HG03064 (cell line): ENCODE results near the gene ARF3.
"Not testable (repeated sequence)": the region's sequence is repeated elsewhere in the genome, so short reads cannot be mapped to it uniquely, and the experiment has no call there.

Source experiments
- ATAC-seq: cut with Tn5 transposase; IDR thresholded peaks from one replicate; pipeline ENCODE4 v1.9.1; 2021; ENCODE audit warnings: low read depth; ENCODE audit not compliant: unreplicated experiment

The ARF3 gene

GRCh38 chr12:48933664-48934311, 23.5 kb downstream of the ARF3 start:
- no peak for ATAC-seq

GRCh38 chr12:48932878-48933277, 24.4 kb downstream of the ARF3 start:
- ATAC-seq = no peak

GRCh38 chr12:48930475-48930874, 26.8 kb downstream of the ARF3 start:
- ATAC-seq = no peak

- ATAC-seq = no peak
These were observed 27.7 kb downstream of the ARF3 start for GRCh38 chr12:48929551-48929950.

DNA sequence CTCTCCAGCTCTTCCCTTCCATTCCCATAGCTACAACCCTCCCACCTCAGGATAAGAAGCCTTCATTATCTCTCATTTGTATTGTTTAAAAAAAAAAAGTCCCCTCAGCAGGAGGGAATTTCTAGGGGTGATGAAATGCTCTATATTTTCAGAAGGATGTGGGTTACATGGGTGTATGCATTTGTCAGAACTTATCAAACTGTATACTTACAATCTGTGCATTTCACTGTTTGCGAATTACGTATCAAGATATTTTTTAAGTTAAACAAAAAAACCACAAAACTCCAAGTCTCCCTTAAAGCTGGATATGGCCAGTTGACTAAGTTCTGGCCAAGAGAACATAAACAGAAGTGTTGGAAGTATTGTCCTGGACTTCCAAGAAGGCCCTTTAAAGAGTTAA, 30.0 kb downstream of the ARF3 start:
- ATAC-seq = no peak

- peak; percentile 75 for ATAC-seq
These were observed 31.8 kb downstream of the ARF3 start, which contains the start of gene FKBP11 for GRCh38 chr12:48925304-48926011. Gene FKBP11, minus strand, starts transcription at chr12:48925492. Its CDS starts 64 bp downstream, at chr12:48925428.

DNA sequence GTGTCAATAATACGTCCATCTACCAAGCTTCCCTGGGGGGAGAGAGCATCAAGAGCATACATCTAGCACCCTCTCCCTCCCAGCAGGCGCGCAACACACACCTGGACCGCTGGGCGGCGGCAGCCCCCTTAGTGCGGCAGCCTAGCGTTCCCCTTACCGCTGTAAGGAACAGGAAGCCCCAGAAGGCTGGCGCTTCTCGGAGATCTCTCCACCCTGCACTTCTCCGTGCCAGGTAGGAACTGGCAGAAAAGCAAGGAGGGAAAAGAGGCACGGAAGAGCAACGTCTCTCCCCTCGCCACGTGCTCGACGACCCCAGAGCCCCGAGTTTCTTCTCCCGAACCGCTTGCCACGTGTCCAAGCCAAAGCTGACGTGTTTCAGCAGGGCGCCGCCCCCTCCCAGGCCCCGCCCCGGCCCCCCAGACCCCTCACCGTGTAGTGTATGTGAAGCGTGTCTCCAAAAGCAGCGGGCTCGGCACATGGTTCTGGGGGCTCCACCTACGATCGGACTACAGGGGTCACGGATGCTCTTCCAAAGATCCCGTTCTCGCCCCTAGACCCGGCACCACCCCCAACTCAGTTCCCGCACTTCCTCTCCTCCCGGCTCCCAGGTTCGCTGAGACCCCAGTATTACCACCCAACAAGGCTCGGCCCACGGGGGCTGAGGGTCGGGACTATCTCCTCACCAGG, 32.5 kb downstream of the ARF3 start:
- peak; percentile 81 for ATAC-seq

- ATAC-seq = no peak
These were observed 34.2 kb downstream of the ARF3 start for GRCh38 chr12:48923117-48923516.

- no peak for ATAC-seq
These were observed 39.3 kb downstream of the ARF3 start for GRCh38 chr12:48917857-48918537.

DNA sequence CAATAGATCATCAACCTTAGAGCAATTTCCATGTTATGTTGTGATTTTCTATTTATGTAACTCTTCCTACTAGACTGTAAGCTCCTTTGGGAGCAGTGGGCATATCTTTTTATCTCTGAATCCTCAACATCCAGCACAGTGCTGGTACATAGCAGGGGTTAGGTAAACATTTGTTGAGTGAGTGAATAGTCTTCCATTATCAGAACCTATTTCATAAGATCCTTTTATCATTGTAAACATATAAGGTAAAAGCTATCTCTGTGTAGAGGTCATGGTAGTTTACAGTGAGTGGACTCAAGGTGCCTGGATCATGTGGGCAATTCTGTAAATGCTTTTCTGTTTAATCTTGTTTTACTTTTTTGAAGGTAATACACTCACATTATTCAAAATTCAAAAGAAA, 47.1 kb downstream of the ARF3 start:
- no peak for ATAC-seq

DNA sequence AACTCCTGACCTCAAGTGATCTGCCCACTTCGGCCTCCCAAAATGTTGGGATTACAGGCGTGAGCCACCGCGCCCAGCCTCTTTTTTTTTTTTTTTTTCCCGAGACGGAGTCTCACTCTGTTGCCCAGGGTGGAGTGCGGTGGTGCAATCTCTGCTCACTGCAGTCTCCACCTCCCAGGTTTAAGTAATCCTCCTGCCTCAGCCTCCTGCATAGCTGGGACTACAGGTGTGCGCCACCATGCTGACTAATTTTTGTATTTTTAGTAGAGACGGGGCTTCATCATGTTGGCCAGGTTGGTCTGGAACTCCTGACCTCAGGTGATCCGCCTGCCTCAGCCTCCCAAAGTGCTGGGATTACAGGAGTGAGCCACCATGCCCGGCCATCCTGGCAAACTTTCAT, 47.6 kb downstream of the ARF3 start:
- not testable (repeated sequence) for ATAC-seq

GRCh38 chr12:48907245-48907644, 50.0 kb downstream of the ARF3 start:
- ATAC-seq = no peak

GRCh38 chr12:48903982-48904411, 53.3 kb downstream of the ARF3 start:
- ATAC-seq = no peak

DNA sequence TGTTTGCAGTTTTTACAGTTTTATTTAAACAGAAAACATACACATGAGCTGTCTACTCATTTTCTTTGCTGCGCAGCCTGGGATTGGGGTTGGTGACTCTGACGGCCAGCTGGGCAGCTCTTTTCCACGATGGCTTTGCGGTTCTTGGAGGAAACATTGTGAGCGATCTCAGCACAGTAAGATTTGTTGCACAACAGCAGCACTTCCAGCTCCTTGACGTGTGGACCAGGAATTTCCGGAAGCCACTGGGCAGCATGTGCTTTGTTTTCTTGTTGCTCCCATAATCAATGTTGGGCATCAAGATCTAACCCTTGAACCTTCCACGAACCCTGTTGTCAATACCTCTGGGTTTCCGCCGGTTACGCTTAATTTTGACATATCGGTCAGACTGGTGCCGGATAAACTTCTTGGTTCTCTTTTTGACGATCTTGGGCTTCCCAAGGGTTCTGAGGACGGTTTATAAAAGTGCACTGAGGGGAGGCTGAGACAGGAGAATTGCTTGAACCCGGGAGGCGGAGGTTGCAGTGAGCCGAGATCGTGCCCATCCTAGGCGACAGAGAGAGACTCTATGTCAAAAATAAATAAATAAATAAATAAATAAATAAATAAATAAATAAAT, 53.8 kb downstream of the ARF3 start:
- ATAC-seq = no peak

DNA sequence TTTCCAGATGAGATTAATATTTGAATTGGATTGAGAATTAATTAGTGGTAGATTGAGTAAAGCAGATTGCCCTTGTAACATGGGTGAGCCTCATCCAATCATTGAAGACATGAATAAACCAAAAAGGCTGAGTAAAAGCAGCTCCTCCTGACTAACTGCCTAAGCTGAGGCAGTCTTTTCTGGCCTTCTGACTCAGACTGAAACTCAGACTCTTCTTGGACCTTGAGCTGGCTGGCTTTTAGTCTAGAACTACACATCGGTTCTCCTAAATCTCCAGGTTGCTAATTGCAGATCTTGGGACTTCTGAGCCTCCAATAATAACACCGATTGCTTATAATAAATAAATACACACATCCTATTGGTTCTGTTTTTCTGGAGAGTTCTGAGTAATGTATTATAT, 56.0 kb downstream of the ARF3 start:
- ATAC-seq = no peak

DNA sequence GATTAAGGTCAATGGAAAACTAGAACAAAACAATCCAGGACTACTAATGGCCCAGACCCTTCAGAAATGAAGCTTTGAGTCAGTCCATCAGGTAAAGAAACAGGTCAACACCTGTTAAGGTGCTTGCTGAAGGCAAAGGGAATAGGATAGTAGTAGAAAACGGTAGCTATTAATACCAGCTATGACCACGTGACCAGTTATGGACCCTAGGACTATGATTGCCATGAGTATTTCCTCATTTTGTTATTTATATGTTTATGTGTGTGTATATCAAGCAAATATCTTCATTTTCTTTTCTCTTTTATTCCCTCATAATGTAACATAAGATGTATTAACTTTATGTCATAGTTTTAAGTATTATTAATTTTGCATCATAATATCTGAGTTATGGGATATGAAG, 57.6 kb downstream of the ARF3 start:
- no peak for ATAC-seq

DNA sequence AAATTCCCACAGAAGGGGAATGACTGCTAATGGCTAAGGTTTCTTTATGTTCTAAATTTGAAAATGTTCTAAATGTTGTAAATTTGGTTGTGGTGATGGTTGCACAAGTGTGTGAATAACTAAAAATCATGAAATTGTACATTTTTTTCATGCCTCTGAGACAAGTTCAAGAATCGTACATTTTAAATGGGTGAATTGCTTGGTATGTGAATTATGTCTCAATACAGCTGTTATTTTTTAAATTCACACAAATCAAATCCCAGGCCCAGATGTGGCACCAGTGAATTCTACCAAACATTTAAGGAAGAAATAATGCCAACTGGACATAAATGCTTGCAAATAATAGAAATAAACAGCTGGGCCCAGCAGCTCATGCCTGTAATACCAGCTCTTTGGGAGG, 63.0 kb downstream of the ARF3 start:
- no peak for ATAC-seq

DNA sequence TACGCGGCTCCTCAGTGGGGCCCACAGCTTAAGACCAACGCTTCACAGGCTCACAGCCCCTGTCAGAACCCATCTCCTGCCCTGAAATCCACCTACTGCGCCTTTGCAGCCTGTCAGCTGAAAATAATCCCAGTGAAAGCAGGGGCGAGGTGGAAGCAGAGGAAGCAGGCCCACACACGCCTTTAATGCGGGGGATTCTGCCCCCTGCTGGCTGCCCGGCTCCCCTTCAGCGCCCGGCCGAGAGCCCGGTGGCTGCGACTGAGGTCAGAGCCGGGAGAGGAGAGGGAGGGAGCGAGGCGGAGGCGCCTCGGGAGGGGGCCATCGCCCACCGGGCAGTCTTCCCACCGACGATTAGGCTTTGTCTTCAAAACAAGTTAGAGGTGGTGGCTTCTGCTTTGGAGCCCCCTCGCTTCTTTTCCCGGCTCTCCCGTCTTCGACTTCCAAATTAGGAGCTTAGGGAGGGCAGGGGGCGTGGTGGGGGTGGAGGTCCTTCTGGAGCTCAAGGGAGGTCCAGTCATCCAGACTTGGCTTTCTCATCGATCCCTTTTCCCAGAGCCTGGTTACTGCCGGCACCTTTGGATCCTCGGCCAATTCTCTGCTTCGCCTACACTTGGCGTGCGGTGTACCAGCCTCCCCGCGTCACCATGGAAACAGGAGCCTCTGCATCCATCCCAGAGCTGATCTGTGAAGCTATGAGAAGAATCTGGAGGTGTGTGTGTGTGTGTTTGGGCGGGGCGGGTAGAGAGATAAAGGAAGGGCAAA, 66.4 kb downstream of the ARF3 start:
- peak; percentile 65 for ATAC-seq

GRCh38 chr12:48889679-48890078, 67.6 kb downstream of the ARF3 start:
- ATAC-seq = no peak
